ENCODE data around the gene RABGAP1L.
"Not testable (repeated sequence)": the region's sequence is repeated elsewhere in the genome, so short reads cannot be mapped to it uniquely, and the experiment has no call there.

RABGAP1L gene

DNA sequence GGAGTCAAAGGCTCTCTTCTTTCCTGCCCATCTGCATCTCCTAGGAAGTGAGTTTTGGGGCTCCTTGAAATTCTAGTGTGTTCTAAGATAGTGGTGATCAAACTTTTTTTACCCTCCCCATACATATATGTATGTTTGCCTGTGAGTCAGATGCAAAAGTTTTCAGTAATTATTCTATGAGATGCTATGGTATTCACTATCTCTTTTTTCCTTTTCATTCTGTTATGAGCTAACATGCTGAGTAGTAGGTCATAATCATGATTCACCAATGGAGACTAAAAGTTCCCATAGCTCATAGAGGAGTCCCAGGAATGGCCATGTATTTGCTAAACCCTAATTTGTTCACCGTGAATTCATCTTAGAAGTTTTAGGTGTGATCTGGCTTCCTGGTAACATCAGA, 424.0 kb downstream of the RABGAP1L start:
- H3K36me3 ChIP-seq (ENCODE audit: control insufficient read depth in 2 of 2, insufficient read depth in 1 of 2, low read length in 2 of 2): no peaks in the 10 kb centered on the region
- no peak overlapping the region for H3K27ac ChIP-seq (ENCODE audit: extremely low read depth, low read depth, low read length)
- no peaks in the 10 kb centered on the region for H3K9me3 ChIP-seq (ENCODE audit: control insufficient read depth, insufficient read depth, low read depth, low read length)
- no peak overlapping the region for H3K4me3 ChIP-seq (ENCODE audit: low read depth, low read length)
- ChIA-PET POLR2A (no interaction called here), CTCF (no interaction called here)
- H3K4me1 ChIP-seq (ENCODE audit: control insufficient read depth, insufficient read depth, low read length): no peaks in the 10 kb centered on the region
- TF ChIP-seq ZNF391 (tag by site-specific recombination; IDR thresholded peaks at IDR 0.05; ENCODE audit: borderline replicate concordance, low read depth) (no peak), KLF8 (tag by site-specific recombination; IDR thresholded peaks at IDR 0.05) (no peak), ZNF610 (tag by site-specific recombination; IDR thresholded peaks at IDR 0.05; ENCODE audit: borderline replicate concordance) (no peak)
- TF ChIP-seq, protein P1, sequence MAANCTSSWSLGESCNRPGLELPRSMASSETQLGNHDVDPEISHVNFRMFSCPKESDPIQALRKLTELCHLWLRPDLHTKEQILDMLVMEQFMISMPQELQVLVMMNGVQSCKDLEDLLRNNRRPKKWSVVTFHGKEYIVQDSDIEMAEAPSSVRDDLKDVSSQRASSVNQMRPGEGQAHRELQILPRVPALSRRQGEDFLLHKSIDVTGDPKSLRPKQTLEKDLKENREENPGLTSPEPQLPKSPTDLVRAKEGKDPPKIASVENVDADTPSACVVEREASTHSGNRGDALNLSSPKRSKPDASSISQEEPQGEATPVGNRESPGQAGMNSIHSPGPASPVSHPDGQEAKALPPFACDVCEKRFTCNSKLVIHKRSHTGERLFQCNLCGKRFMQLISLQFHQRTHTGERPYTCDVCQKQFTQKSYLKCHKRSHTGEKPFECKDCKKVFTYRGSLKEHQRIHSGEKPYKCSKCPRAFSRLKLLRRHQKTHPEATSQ (tag by site-specific recombination; IDR thresholded peaks at IDR 0.05): no peak

DNA sequence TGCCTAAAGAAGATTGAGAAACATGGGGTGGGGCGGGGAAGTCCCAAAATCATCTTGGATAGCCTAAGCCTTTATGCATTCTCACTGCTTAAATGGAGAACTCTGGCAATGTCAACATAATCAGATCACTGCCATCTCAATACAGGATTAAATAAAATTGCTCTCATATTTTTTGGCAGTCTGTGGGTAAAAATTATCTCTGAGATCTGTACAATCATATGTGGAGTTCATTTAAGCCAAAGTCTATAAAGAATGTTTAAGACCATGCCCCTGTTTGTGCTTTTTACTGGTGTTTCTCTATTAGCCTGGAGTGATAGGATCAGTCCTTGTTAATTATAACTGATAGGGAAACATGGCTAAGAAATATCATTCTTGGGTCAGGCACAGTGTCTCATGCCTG, 424.8 kb downstream of the RABGAP1L start:
- no peaks in the 10 kb centered on the region for H3K36me3 ChIP-seq (ENCODE audit: control insufficient read depth in 2 of 2, insufficient read depth in 1 of 2, low read length in 2 of 2)
- POLR2A ChIA-PET: interaction anchor here (0.6 kb wide), 1 partner anchor 722 kb away, joined by 4 read pairs; no protein-coding TSS in a partner anchor
- no peaks in the 10 kb centered on the region for H3K9me3 ChIP-seq (ENCODE audit: control insufficient read depth, insufficient read depth, low read depth, low read length)
- no peak overlapping the region for H3K27ac ChIP-seq (ENCODE audit: extremely low read depth, low read depth, low read length)
- no peak overlapping the region for H3K4me3 ChIP-seq (ENCODE audit: low read depth, low read length)
- no peaks in the 10 kb centered on the region for H3K4me1 ChIP-seq (ENCODE audit: control insufficient read depth, insufficient read depth, low read length)
- CTCF ChIA-PET: no interaction called here
- no peak for TF ChIP-seq ZNF555 (tag by site-specific recombination; conservative IDR thresholded peaks at IDR 0.05)
- TF ChIP-seq, protein P2, sequence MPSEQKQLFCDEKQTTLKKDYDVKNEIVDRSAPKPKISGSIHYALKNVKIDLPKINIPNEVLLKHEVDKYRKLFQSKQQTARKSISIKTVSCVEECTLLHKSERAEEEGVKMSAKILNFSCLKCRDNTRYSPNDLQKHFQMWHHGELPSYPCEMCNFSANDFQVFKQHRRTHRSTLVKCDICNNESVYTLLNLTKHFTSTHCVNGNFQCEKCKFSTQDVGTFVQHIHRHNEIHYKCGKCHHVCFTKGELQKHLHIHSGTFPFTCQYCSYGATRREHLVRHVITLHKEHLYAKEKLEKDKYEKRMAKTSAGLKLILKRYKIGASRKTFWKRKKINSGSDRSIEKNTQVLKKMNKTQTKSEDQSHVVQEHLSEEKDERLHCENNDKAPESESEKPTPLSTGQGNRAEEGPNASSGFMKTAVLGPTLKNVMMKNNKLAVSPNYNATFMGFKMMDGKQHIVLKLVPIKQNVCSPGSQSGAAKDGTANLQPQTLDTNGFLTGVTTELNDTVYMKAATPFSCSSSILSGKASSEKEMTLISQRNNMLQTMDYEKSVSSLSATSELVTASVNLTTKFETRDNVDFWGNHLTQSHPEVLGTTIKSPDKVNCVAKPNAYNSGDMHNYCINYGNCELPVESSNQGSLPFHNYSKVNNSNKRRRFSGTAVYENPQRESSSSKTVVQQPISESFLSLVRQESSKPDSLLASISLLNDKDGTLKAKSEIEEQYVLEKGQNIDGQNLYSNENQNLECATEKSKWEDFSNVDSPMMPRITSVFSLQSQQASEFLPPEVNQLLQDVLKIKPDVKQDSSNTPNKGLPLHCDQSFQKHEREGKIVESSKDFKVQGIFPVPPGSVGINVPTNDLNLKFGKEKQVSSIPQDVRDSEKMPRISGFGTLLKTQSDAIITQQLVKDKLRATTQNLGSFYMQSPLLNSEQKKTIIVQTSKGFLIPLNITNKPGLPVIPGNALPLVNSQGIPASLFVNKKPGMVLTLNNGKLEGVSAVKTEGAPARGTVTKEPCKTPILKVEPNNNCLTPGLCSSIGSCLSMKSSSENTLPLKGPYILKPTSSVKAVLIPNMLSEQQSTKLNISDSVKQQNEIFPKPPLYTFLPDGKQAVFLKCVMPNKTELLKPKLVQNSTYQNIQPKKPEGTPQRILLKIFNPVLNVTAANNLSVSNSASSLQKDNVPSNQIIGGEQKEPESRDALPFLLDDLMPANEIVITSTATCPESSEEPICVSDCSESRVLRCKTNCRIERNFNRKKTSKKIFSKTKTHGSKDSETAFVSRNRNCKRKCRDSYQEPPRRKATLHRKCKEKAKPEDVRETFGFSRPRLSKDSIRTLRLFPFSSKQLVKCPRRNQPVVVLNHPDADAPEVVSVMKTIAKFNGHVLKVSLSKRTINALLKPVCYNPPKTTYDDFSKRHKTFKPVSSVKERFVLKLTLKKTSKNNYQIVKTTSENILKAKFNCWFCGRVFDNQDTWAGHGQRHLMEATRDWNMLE (tag by site-specific recombination; conservative IDR thresholded peaks at IDR 0.05; ENCODE audit: low read depth): no peak
- no peak for TF ChIP-seq KLF16 (tag by site-specific recombination; IDR thresholded peaks at IDR 0.05)
- TF ChIP-seq ZNF214 (tag by site-specific recombination; IDR thresholded peaks at IDR 0.05; ENCODE audit: borderline replicate concordance): no peak
- TF ChIP-seq ZNF121 (tag by site-specific recombination; IDR thresholded peaks at IDR 0.05): no peak

DNA sequence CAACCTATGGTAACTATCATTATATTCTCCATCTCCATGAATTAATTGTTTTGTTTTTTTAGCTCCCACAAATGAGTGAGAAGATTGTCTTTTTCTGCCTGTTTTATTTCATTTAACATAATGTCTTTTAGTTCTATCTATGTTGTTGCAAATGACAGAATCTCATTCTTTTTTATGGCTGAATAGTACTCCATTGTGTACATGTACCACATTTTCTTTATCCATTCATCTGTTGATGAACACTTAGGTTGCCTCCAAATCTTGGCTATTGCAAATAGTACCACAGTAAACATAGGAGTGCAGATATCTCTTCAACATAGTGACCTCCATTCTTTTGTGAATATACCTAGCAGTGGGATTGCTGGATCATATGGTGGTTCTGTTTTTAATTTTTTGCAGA, 429.3 kb downstream of the RABGAP1L start:
- H3K27ac ChIP-seq (ENCODE audit: extremely low read depth, low read depth, low read length); CTCF ChIA-PET; H3K4me1 ChIP-seq (ENCODE audit: control insufficient read depth, insufficient read depth, low read length); POLR2A ChIA-PET; H3K4me3 ChIP-seq (ENCODE audit: low read depth, low read length); H3K9me3 ChIP-seq (ENCODE audit: control insufficient read depth, insufficient read depth, low read depth, low read length); H3K36me3 ChIP-seq (ENCODE audit: control insufficient read depth in 2 of 2, insufficient read depth in 1 of 2, low read length in 2 of 2): not testable (repeated sequence)
- TF ChIP-seq ZNF146 (tag by site-specific recombination; IDR thresholded peaks at IDR 0.05): peak; percentile 42; the same call in 1 of the 2 replicates

DNA sequence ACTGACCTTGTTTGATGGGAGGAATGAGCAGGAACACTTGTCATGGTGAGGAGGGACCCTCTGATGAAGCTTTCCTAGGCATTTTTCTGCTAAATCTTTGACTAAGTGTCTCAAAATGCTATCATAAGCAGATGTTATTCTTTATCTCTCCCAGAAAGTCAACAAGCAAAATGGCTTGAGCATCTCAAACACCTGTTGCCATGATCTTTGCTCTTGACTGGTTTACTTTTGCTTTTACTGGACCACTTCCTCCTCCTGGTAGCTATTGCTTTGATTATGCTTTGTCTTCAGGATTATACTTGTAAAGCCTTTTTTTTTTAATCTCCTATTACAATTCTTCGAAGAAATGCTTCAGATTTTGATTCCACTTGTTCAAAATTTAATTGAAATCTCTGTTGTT, 445.9 kb downstream of the RABGAP1L start:
- Histone ChIP-seq H3K4me3 (ENCODE audit: low read depth, low read length) (no peak overlapping the region), H3K4me1 (ENCODE audit: control insufficient read depth, insufficient read depth, low read length) (no peaks in the 10 kb centered on the region), H3K9me3 (ENCODE audit: control insufficient read depth, insufficient read depth, low read depth, low read length) (no peaks in the 10 kb centered on the region), H3K27ac (ENCODE audit: extremely low read depth, low read depth, low read length) (no peak overlapping the region), H3K36me3 (ENCODE audit: control insufficient read depth in 2 of 2, insufficient read depth in 1 of 2, low read length in 2 of 2) (no peaks in the 10 kb centered on the region)
- ChIA-PET CTCF (no interaction called here), POLR2A (no interaction called here)
- TF ChIP-seq BCL11A (tag by site-specific recombination; IDR thresholded peaks at IDR 0.05; ENCODE audit: low read depth): no peak
- peak; percentile 61 for TF ChIP-seq SCRT2 (tag by site-specific recombination; IDR thresholded peaks at IDR 0.05)

Data from HEK293 (cell line).